HG03457 (cell line): ENCODE measurements around the gene NME9.

Experiments used
- ATAC-seq: cut with Tn5 transposase; IDR thresholded peaks from one replicate; pipeline ENCODE4 v1.9.1; 2021; ENCODE audit warnings: moderate number of reproducible peaks; ENCODE audit not compliant: unreplicated experiment

Gene NME9

GRCh38 chr3:138363322-138363721 is 33.7 kb upstream of the NME9 start:
- ATAC-seq = no peak

DNA sequence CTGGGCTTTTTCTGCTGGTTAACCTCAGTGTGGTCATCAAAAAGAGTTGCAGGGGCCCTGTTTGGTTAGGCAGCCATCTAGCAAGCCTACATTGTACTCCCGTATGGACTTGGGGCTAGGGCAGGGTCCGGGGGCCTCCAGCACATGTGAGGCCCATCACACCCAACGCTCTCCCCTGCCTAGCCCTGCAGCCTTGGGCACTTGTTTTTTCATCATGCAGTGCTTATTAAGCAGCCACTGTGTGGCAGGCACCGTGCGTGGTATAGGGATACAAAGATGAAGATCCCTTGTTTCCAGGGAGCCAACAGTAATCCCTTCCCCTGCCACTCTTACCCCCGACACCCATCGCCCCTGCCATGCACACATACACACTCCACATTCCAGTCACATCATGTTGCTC is 32.9 kb upstream of the NME9 start:
- no peak for ATAC-seq

- no peak for ATAC-seq
These were observed 31.9 kb upstream of the NME9 start for GRCh38 chr3:138361561-138361971.

DNA sequence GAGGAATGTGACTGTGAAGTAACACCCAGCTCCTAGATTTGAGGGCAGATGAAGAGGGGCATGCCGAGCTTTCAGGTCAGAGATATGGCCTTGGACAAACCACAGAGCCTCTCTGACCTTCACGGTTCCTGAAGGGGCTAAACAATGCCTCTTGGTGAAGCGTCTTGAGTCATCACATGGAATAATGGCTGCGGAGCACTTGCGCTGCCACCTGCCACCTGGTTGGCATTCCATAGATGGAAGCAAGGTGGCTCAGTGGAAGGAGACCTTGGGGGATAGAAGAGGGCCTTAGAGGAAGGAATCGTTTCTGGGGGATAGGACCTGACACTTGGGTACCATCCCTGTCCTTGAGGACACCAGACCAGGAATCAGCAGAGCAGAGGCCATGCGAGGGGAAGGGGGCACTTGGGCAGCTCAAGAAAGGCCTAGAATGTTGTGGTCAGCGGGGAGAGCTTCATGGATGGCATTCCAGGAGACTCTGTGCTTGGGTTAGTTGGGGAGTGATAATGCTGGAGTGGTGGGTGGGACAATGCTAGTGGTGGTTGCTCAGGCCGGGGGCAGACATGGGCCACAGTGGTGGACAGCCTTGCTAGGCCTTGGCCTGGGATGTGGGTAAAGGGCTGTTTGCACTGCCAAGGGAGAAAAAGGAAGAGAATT is 31.3 kb upstream of the NME9 start:
- ATAC-seq = no peak

DNA sequence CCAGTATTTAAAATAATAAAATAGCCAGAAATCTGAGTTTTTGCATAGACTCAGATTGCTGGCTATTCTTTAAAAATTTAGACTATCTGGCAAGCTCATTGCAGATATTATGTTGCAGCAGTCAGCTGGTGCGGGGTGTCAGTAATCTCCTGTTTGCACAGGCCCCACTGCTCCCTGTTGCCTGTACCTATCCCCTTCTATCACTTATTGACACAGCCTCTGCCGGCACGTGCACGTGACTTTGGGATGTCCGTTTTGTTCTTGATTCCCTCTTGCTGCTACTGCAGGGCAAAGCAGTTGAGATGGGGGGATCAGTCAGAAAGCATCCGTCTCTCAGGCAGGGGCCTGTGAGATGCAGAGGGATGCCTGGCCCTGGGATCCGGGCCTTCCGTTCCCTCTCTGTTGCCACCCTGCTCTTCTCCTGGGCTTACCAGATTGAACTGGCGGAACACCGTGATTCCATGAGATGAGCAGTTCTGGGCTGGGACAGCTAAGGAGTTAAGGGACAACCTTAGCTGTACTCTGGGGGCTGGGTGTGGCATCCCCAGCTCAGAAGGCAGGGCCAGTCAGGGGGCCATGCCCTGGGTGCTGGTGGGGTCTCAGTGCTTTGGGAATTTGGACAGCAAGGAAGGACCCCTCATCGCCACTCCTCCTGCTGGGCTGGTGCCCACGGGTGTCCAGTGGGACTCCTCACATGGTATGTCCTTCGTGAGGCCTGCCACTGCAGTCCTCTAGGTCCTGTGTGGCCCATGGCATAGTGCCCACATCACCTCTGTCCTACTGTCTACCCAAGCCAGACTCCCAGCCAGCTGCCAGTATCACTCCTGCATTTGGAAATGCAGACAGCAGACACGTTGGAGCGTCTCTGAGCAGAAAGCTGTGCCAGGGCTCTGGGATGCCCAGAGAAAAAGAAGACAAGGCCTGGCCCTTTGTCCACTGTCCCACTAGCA is 30.5 kb upstream of the NME9 start:
- ATAC-seq = no peak

GRCh38 chr3:138359148-138359918 is 29.7 kb upstream of the NME9 start:
- ATAC-seq = no peak

DNA sequence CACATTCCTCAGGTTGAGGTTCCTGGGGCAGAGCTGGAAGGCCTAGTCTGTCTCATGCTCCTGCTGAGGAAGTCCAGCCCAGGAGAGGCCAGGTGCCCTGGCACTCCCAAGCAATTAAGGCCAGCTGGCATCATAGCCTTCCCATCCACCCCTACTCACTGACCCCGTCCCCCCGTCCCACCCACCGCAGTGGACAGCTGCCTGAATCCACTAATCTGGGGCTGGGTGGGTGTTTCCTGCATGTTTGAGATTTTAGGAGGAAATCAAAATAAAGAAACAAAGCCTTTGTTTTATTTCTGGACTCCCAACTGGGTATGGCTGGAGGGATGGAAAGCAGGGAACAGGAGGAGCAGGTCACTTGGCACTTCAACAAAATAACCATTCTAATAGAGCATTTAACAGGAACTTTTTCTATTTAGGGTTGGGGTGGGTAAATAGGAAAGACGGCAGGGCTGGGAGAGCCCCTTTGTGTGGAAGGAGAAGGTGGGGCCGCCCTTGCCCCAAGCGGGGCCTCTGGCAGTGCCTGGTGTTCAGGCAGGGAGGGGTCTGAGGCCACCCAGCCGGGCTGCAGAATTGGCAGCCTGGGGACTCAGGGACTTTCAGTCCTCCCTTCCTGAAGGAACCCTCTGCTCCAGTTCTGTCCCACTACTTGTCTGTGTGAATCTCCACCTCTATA is 27.2 kb upstream of the NME9 start:
- no peak for ATAC-seq

GRCh38 chr3:138355071-138355470 is 25.4 kb upstream of the NME9 start:
- no peak for ATAC-seq

- no peak for ATAC-seq
These were observed 24.7 kb upstream of the NME9 start for GRCh38 chr3:138354376-138354775.

- ATAC-seq = no peak
These were observed 22.4 kb upstream of the NME9 start for GRCh38 chr3:138351916-138352550.

GRCh38 chr3:138351151-138351550 is 21.5 kb upstream of the NME9 start:
- no peak for ATAC-seq

DNA sequence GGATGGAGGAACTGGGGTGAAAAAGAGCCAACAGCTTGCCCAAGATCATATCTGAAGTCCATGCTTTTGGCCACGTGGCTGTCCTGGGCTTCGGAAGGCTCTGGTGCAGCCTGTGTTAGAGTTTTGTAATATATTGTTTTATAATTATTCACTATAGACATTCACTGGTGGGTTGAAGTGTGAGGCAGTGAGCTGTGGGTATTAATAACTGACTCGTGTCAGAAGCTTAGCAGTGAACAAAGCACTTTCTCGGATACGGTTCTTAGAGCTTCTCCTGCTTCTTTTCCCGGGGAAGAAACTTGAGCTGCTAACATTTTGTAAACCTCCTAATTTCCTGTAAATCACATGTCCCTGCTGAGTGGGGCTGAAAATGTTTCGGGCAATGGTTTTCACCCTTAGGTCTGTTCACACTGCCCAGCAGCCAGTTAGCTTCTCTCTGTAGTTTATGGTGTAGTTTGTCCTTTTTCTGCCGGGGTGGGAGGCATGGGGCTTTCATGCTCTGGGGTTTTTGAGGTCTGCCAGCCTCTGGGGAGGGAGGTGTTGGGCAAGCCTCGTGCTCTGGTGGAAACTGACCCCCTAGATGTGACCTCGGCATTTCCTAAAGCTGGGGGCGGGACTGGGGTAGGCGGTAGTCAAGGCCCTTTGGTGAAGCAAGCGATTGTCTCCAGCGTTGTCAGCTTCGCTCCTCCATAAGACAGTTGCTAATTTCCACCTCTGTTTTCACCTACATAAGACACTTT is 20.4 kb upstream of the NME9 start:
- ATAC-seq = no peak

- no peak for ATAC-seq
These were observed 19.4 kb upstream of the NME9 start for GRCh38 chr3:138348754-138349739.

- ATAC-seq = no peak
These were observed 18.5 kb upstream of the NME9 start, which contains the start of gene MRAS for GRCh38 chr3:138347960-138348753. TSS of gene MRAS (plus strand) at chr3:138348579. CDS start at chr3:138372884, 24,305 bp downstream.

DNA sequence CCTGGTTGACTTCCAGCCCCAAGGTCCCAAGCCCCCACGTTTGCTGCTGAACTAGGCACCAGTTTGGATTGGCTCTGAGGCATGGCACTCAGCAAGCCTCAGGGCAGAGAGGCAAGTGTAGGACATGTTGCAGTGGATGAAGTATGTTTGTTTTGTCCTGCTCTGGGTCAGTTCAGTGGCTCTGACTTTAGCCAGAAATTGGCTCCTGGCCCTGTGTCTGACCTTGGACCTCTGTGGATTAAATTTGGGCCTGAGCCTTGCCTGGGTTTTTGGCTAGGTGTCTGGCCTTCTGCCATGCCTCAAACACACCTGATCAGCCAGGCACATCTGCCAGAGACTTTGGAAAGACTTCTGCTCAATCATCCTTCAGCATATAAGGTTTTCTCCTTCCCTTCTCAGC is 15.1 kb upstream of the NME9 start:
- ATAC-seq = no peak

GRCh38 chr3:138340511-138340910 is 10.9 kb upstream of the NME9 start:
- no peak for ATAC-seq

- ATAC-seq = no peak
These were observed 9.2 kb upstream of the NME9 start for GRCh38 chr3:138338811-138339210.

- no peak for ATAC-seq
These were observed 8.6 kb upstream of the NME9 start for GRCh38 chr3:138338244-138338643.
